HG02763 (cell line): ENCODE results near the gene FZR1.
"Not testable (repeated sequence)": the region's sequence is repeated elsewhere in the genome, so short reads cannot be mapped to it uniquely, and the experiment has no call there.

ENCODE experiments used
- ATAC-seq: cut with Tn5 transposase; IDR thresholded peaks from one replicate; pipeline ENCODE4 v1.9.1; 2021; ENCODE audit warnings: mild to moderate bottlenecking, moderate library complexity; ENCODE audit not compliant: unreplicated experiment

FZR1 gene

GRCh38 chr19:3528539-3529211 lies 22.6 kb downstream of the FZR1 start:
- ATAC-seq = no peak

- ATAC-seq = not testable (repeated sequence)
Measured at GRCh38 chr19:3529299-3529698, 23.2 kb downstream of the FZR1 start.

GRCh38 chr19:3530389-3530788 lies 24.3 kb downstream of the FZR1 start:
- no peak for ATAC-seq

- no peak for ATAC-seq
Measured at GRCh38 chr19:3531716-3532115, 25.6 kb downstream of the FZR1 start.

- no peak for ATAC-seq
Measured at GRCh38 chr19:3532154-3532786, 26.2 kb downstream of the FZR1 start.

- no peak for ATAC-seq
Measured at GRCh38 chr19:3533033-3533432, 26.9 kb downstream of the FZR1 start.

- no peak for ATAC-seq
Measured at GRCh38 chr19:3533563-3534216, 27.6 kb downstream of the FZR1 start.

- no peak for ATAC-seq
Measured at GRCh38 chr19:3534375-3535234, 28.5 kb downstream of the FZR1 start.

- ATAC-seq = no peak
Measured at GRCh38 chr19:3535235-3535535, 29.1 kb downstream of the FZR1 start.

GRCh38 chr19:3535563-3535965 lies 29.5 kb downstream of the FZR1 start:
- ATAC-seq = no peak

- ATAC-seq = no peak
Measured at GRCh38 chr19:3535981-3536380, 29.9 kb downstream of the FZR1 start.

- no peak for ATAC-seq
Measured at GRCh38 chr19:3536429-3537100, 30.5 kb downstream of the FZR1 start.

GRCh38 chr19:3537101-3537437 lies 31.0 kb downstream of the FZR1 start:
- no peak for ATAC-seq

- ATAC-seq = no peak
Measured at GRCh38 chr19:3537438-3538240, 31.5 kb downstream of the FZR1 start.

GRCh38 chr19:3538258-3538929 lies 32.3 kb downstream of the FZR1 start:
- no peak for ATAC-seq

- no peak for ATAC-seq
Measured at GRCh38 chr19:3538965-3539755, 33.0 kb downstream of the FZR1 start, which contains the start of gene TEKTIP1. Gene TEKTIP1 (plus strand): TSS chr19:3539174. CDS start chr19:3539178, 4 bp downstream.

GRCh38 chr19:3539756-3540118 lies 33.6 kb downstream of the FZR1 start:
- ATAC-seq = no peak

GRCh38 chr19:3543150-3544057 lies 37.3 kb downstream of the FZR1 start:
- no peak for ATAC-seq
